Stimulated activated naive B cell treated with anti-CD40 and anti-IgM and Interleukin-4, amounts not matched to agents 10 μg/mL and 1 μg/mL and 100 μg/mL, for 72 hours (primary cell): ENCODE measurements around the gene SPDYE4.
A peak's percentile ranks its signal among the peaks of the same experiment; 100 is the strongest.

Experiments used
- ATAC-seq, 2 donors: fragments of 150-1000 bp; cut with Tn5 transposase; replicated peaks; 2 replicates each; pipeline ENCODE4 v1.10.0; 2021; ENCODE audit warnings: moderate library complexity in 1 of 2
- DNase-seq: peaks from one replicate; pipeline ENCODE4 v3.0.0; 2021
- H3K27ac Mint-ChIP-seq: one replicate; pipeline ENCODE4 v1.8.0; 2022; ENCODE audit warnings: mild to moderate bottlenecking, mixed read lengths
- H3K27me3 Mint-ChIP-seq, 2 donors: one replicate each; pipeline ENCODE4 v1.8.0; 2022; ENCODE audit warnings: mixed read lengths in 2 of 2
- H3K36me3 Mint-ChIP-seq, 2 donors: one replicate each; pipeline ENCODE4 v1.8.0; 2022; ENCODE audit warnings: mixed read lengths in 2 of 2, mild to moderate bottlenecking in 1 of 2
- H3K4me1 Mint-ChIP-seq, 2 donors: one replicate each; pipeline ENCODE4 v1.8.0; 2022; ENCODE audit warnings: mixed read lengths in 2 of 2, mild to moderate bottlenecking in 1 of 2
- H3K4me3 Mint-ChIP-seq, 2 donors: one replicate each; pipeline ENCODE4 v1.8.0; 2022; ENCODE audit warnings: mild to moderate bottlenecking in 2 of 2, mixed read lengths in 2 of 2, moderate library complexity in 1 of 2
- H3K9me3 Mint-ChIP-seq, 2 donors: one replicate each; pipeline ENCODE4 v1.8.0; 2022; ENCODE audit warnings: mixed read lengths in 2 of 2, mild to moderate bottlenecking in 1 of 2

SPDYE4 gene

GRCh38 chr17:8724451-8724850 is 33.9 kb downstream of the SPDYE4 start:
- no peak for ATAC-seq
- Mint-ChIP-seq H3K36me3 (no peaks in the 10 kb centered on the region), H3K27ac (no peak overlapping the region), H3K27me3 (peaks cover 10 to 14% of the 10 kb centered on the region in 2 donors), H3K4me3 (no peak overlapping the region), H3K9me3 (no peaks in the 10 kb centered on the region), H3K4me1 (peaks cover 5 to 7% of the 10 kb centered on the region in 2 donors)
- DNase-seq: no peak

DNA sequence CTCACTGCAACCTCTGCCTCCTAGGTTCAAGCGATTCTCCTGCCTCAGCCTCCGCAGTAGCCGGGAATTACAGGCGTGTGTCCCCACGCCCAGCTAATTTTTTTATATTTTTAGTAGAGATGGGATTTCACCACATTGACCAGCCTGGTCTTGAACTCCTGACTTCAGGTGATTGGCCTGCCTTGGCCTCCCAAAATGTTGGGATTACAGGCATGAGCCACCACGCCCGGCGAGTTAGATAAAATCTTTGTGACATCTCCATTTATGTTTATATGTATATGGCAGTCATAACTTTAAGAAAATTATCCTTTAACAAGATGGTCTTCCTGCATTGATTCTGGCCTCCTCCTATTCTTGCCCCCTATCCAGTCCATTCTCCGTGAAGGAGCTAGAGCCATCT is 37.8 kb downstream of the SPDYE4 start:
- Mint-ChIP-seq H3K27ac (peak overlapping the region; percentile 14), H3K27me3 (peaks cover 7 to 14% of the 10 kb centered on the region in 2 donors), H3K4me1 (no peaks in the 10 kb centered on the region), H3K36me3 (no peaks in the 10 kb centered on the region), H3K9me3 (peaks cover 0 to 5% of the 10 kb centered on the region in 2 donors), H3K4me3 (no peak overlapping the region)
- no peak for DNase-seq
- no peak for ATAC-seq

DNA sequence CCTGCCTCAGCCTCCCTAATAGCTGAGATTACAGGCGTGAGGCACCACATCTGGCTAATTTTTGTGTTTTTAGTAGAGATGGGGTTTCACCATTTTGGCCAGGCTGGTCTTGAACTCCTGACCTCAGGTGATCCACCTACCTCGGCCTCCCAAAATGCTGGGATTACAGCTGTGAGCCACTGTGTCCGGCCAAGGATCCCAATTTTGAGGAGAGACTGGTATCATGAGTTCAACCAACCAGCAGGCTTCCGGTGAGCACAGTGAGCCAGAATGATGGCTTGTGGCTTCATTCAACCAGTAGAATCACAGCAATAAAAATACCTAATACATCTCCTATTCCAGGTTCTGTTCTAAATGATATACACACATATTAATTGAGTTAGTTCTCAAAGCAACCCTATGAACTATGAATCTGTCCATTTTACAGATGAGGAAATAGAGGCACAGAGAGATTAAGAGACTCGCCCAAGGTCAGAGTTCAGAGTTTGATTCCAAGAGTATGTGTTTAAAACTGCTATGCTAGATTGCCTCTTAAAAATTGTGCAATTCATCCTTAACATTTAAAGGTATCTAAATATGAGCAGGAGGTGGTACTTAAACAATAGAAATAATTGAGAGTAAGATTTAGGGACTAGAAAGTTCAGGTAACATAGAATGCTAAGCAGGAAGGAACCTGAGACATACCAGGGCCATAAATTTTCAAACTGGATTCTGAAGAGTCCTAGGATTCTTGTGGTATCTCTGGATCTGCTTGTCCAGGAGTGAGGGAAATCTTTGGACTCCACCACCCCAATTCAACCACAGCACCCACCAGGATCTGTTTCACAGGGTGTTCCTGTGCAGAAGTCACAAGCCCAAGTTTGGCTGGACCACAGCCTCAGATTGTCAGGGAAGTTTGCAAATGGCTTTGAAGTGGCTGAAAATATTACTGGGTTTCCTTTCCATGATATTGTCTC is 38.8 kb downstream of the SPDYE4 start:
- Mint-ChIP-seq H3K9me3 (peaks cover 0 to 5% of the 10 kb centered on the region in 2 donors), H3K27ac (no peak overlapping the region), H3K27me3 (peaks cover 8 to 17% of the 10 kb centered on the region in 2 donors), H3K36me3 (no peaks in the 10 kb centered on the region), H3K4me1 (no peaks in the 10 kb centered on the region), H3K4me3 (no peak overlapping the region)
- ATAC-seq: no peak
- no peak for DNase-seq

GRCh38 chr17:8718001-8718563 is 40.3 kb downstream of the SPDYE4 start:
- ATAC-seq: no peak
- no peak overlapping the region for H3K4me3 Mint-ChIP-seq
- no peaks in the 10 kb centered on the region for H3K36me3 Mint-ChIP-seq
- peaks cover 0 to 5% of the 10 kb centered on the region in 2 donors for H3K9me3 Mint-ChIP-seq
- DNase-seq: no peak
- peaks cover 10 to 21% of the 10 kb centered on the region in 2 donors for H3K27me3 Mint-ChIP-seq
- no peak overlapping the region for H3K27ac Mint-ChIP-seq
- no peaks in the 10 kb centered on the region for H3K4me1 Mint-ChIP-seq

DNA sequence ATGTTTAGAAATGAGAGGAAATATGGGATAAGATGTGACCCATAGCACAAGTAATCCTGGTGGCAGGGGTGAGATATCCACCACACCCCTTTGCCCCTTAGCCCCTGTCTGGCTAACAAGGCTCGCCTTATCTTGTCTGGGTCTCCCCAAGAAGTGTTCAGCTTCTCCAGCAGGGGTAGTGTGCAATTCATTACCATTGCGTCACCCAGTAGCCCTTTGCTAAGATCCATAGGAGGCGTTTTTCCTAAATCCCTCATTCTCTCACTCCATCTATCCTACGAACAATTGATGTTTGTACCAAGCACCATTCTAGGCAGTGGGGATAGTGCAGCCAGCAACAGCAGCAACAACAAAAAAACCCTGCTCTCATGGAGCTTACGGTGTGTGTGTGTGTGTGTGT is 44.5 kb downstream of the SPDYE4 start:
- Mint-ChIP-seq H3K27ac (no peak overlapping the region), H3K9me3 (peaks cover 0 to 8% of the 10 kb centered on the region in 2 donors), H3K4me3 (no peak overlapping the region), H3K27me3 (peaks cover 12 to 29% of the 10 kb centered on the region in 2 donors), H3K4me1 (no peaks in the 10 kb centered on the region), H3K36me3 (peaks cover 0 to 3% of the 10 kb centered on the region in 2 donors)
- DNase-seq: no peak
- no peak for ATAC-seq

GRCh38 chr17:8713315-8713714 is 45.0 kb downstream of the SPDYE4 start:
- peaks cover 13 to 30% of the 10 kb centered on the region in 2 donors for H3K27me3 Mint-ChIP-seq
- peaks cover 0 to 3% of the 10 kb centered on the region in 2 donors for H3K36me3 Mint-ChIP-seq

GRCh38 chr17:8712698-8713097 is 45.6 kb downstream of the SPDYE4 start:
- DNase-seq (no peak), ATAC-seq (no peak)
- Mint-ChIP-seq H3K36me3 (peaks cover 0 to 3% of the 10 kb centered on the region in 2 donors), H3K27me3 (peaks cover 13 to 36% of the 10 kb centered on the region in 2 donors), H3K9me3 (peaks cover 0 to 8% of the 10 kb centered on the region in 2 donors), H3K4me3 (no peak overlapping the region), H3K4me1 (no peaks in the 10 kb centered on the region), H3K27ac (no peak overlapping the region)

More at GRCh38 chr17:8713315-8713714, 45.0 kb downstream of the SPDYE4 start:
- H3K4me1 Mint-ChIP-seq: no peaks in the 10 kb centered on the region
- H3K4me3 Mint-ChIP-seq: no peak overlapping the region
- no peak overlapping the region for H3K27ac Mint-ChIP-seq
- ATAC-seq: no peak
- peaks cover 0 to 8% of the 10 kb centered on the region in 2 donors for H3K9me3 Mint-ChIP-seq
- DNase-seq: no peak

DNA sequence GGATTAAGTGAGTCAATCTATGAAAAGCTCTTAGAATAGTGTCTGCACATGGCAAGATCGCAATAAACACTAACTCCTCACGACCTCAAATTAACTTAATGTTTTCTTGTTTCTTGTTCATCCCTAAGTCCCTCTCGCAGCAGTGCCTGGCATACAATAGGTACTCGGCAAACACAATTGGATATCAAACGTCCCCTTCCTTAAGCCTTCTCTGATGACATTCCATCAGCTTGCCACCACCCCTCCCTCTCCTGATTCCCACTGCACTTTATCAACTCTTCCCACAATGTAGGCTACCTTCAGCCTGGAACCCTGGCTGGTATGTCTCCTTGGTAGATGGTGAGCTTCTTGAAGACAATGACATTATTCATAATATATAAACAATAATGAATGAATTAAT is 47.1 kb downstream of the SPDYE4 start:
- Mint-ChIP-seq H3K4me1 (no peaks in the 10 kb centered on the region), H3K27me3 (peaks cover 13 to 41% of the 10 kb centered on the region in 2 donors), H3K27ac (no peak overlapping the region), H3K36me3 (peaks cover 0 to 3% of the 10 kb centered on the region in 2 donors), H3K9me3 (peaks cover 0 to 2% of the 10 kb centered on the region in 2 donors), H3K4me3 (no peak overlapping the region)
- no peak for DNase-seq
- ATAC-seq: no peak

DNA sequence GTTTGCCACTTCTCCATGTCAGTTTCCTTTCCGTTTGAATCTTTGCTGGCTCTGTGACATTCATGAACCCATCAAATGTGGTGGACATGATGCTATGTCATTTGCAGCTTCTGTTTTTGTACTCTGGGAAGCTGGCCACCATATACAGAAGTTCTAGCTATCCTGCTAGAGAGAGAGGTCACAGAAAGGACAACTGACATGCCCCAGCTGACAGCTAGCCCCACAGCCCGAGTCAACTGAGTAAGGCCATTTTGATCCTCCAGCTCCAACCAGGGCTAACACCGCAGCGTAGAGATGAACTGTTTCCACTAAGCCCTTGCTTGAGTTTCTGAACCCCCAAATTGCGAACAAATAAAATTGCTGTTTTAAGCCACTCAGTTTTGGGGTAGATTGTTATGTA is 47.5 kb downstream of the SPDYE4 start:
- H3K36me3 Mint-ChIP-seq: peaks cover 0 to 3% of the 10 kb centered on the region in 2 donors
- H3K27me3 Mint-ChIP-seq: peaks cover 13 to 41% of the 10 kb centered on the region in 2 donors
- no peak overlapping the region for H3K27ac Mint-ChIP-seq
- DNase-seq (no peak), ATAC-seq (no peak)
- H3K9me3 Mint-ChIP-seq: peaks cover 0 to 2% of the 10 kb centered on the region in 2 donors
- H3K4me1 Mint-ChIP-seq: no peaks in the 10 kb centered on the region
- no peak overlapping the region for H3K4me3 Mint-ChIP-seq

DNA sequence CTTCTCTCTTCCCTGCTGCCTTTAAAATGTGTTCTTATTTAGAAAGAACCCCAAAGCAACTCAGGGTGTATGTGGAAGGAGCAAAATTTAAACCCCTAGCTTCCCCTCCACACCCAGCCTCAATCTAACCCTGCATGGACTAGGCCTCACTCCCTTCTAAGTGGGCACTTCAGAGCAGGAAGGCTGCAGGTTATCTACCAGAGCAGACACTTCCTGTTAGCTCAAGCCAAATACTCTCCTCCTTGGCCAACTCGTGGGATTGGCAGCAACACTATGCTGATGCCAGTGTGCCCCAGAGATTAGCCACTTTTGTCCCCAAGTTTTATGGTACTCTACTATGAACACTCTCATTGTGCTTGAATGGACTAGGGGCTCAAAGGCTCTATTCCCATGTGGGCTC is 49.3 kb downstream of the SPDYE4 start:
- Mint-ChIP-seq H3K9me3 (peaks cover 0 to 2% of the 10 kb centered on the region in 2 donors), H3K4me1 (no peaks in the 10 kb centered on the region), H3K4me3 (no peak overlapping the region), H3K27me3 (peaks cover 6 to 45% of the 10 kb centered on the region in 2 donors), H3K36me3 (peaks cover 0 to 3% of the 10 kb centered on the region in 2 donors), H3K27ac (no peak overlapping the region)
- no peak for ATAC-seq
- DNase-seq: no peak

GRCh38 chr17:8708025-8708461 is 50.3 kb downstream of the SPDYE4 start:
- peaks cover 0 to 5% of the 10 kb centered on the region in 2 donors for H3K9me3 Mint-ChIP-seq
- peaks cover 0 to 3% of the 10 kb centered on the region in 2 donors for H3K36me3 Mint-ChIP-seq
- no peak for ATAC-seq
- H3K27me3 Mint-ChIP-seq: peaks cover 11 to 48% of the 10 kb centered on the region in 2 donors
- no peak overlapping the region for H3K4me3 Mint-ChIP-seq
- H3K4me1 Mint-ChIP-seq: no peaks in the 10 kb centered on the region
- no peak overlapping the region for H3K27ac Mint-ChIP-seq
- no peak for DNase-seq

GRCh38 chr17:8707332-8708024 is 50.9 kb downstream of the SPDYE4 start:
- Mint-ChIP-seq H3K27ac (no peak overlapping the region), H3K4me1 (no peaks in the 10 kb centered on the region), H3K4me3 (no peak overlapping the region), H3K27me3 (peaks cover 11 to 45% of the 10 kb centered on the region in 2 donors), H3K9me3 (peaks cover 0 to 5% of the 10 kb centered on the region in 2 donors), H3K36me3 (peaks cover 0 to 3% of the 10 kb centered on the region in 2 donors)
- DNase-seq (no peak), ATAC-seq (no peak)

DNA sequence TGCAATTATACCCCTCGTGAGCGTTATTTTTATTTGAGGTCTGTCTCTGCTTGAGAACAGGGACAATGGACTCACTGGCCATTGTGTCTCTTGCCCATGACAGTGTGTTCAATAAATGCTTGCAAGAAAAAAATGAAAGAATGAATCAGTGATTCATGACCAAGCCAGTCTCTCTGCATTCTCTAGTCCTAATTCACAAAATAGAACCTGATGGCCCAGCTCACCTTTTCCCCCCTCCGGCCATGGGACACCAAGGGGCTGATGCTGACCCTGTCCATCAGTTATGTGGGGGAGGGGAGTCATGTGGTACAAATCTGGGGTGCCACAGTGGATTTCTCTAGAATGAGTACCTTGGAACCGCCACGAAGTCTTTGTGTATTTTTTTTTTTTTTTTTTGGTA is 51.9 kb downstream of the SPDYE4 start:
- ATAC-seq: no peak
- no peak for DNase-seq
- Mint-ChIP-seq H3K36me3 (peaks cover 0 to 3% of the 10 kb centered on the region in 2 donors), H3K4me3 (no peak overlapping the region), H3K27me3 (peaks cover 11 to 42% of the 10 kb centered on the region in 2 donors), H3K27ac (no peak overlapping the region), H3K4me1 (no peaks in the 10 kb centered on the region), H3K9me3 (peaks cover 0 to 5% of the 10 kb centered on the region in 2 donors)

DNA sequence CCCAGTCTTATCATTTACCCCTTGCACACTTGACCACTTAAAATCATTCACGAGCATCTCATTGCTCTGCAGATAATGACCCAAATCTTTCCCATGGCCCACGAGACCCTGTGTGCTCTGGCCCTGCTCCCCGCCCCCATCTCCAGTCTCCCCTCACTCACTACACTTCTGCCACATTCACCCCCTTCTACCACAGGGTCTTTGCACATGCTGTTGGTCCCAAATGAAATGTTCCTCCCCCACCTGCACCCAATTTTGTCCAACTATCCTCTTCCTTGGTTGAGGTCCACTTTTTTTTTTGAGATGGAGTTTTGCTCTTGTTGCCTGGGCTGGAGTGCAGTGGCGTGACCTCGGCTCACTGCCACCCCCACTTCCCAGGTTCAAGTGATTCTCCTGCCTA is 52.9 kb downstream of the SPDYE4 start:
- H3K36me3 Mint-ChIP-seq: peaks cover 0 to 3% of the 10 kb centered on the region in 2 donors
- ATAC-seq (no peak), DNase-seq (no peak)
- H3K4me3 Mint-ChIP-seq: no peak overlapping the region
- peaks cover 11 to 36% of the 10 kb centered on the region in 2 donors for H3K27me3 Mint-ChIP-seq
- no peak overlapping the region for H3K27ac Mint-ChIP-seq
- H3K4me1 Mint-ChIP-seq: no peaks in the 10 kb centered on the region
- peaks cover 0 to 5% of the 10 kb centered on the region in 2 donors for H3K9me3 Mint-ChIP-seq
